Measurements from ENCODE around the gene COQ9.
A peak's percentile ranks its signal among the peaks of the same experiment; 100 is the strongest.
"Not testable (repeated sequence)": the region's sequence is repeated elsewhere in the genome, so short reads cannot be mapped to it uniquely, and the experiment has no call there.

Gene COQ9

DNA sequence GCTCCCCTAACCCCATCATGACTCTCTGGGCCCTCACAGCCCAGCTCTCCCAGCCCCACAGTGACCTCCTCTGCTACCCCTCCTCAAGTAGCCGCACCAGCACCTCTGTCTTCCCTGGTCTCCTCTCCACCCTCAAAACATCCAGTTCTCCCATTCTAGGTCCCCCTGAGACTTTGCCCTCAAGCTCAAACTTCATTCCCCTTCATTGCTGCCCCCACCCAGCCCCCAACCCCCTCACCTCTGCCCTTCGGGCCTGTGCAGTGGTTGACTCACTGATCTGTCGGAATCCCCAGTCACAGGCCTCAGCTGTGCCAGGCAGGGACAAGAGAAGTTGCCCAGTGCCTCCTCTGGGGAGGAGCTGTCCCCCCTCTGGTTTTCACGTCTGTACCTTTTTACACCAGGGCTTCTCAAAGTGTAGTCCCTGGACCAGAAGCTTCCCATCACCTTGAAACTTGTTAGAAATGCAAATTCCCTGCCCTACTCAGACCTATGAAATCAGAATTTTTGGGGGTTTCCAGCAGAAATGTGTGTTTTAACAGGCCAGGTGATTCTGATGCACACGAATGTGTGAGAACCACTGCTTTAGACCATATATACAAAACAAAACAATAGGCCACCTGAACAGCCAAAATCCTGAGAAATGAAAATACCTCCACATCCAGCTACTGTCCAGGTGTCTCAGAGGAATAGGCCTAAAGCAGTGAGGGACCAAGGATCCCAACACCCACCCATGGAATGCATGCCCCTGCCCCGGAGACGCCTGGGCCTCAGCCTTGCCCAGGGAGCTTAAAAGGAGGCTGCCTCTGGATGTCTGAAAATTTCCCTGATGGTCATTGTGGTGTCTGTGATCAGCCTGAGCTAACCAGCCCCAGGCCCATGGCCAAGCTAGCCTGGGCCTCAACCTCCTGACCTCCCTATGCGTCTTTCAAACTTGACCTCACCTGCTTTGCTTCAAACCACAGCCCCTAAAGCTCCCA, 39.9 kb downstream of the COQ9 start:
- DNase-seq = no peak

DNA sequence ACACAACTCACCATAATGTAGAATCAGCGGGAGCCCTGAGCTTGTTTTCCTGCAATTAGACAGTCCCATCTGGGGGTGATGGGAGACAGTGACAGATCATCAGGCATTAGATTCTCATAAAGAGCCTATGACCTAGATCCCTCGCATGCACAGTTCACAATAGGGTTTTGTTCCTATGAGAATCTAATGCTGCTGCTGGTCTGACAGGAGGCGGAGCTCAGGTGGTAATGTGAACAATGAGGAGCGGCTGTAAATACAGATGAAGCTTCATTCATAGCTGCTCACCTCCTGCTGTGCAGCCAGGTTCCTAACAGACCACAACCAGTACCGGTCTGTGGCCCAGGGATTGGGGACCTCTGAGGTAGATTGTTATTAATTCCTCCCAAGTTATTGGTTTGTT, 42.0 kb downstream of the COQ9 start:
- no peak for DNase-seq

DNA sequence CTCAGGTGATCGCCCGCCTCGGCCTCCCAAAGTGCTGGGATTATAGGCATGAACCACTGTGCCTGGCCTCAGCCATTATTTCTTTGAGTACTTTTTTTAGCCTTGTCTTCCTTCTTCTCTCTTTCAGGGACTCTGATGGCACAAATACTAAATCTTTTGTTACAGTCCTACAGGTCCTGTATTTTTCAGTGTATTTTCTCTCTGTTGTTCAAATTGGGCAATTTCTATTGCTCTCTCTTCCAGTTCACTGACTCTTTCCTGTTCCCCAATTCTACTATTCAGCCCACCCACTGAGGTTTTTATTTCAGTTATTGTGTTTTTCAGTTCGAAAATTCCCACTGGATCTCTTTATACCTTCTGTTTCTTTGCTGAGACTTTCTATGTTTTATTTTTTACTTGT, 46.5 kb downstream of the COQ9 start:
- no peak for DNase-seq

DNA sequence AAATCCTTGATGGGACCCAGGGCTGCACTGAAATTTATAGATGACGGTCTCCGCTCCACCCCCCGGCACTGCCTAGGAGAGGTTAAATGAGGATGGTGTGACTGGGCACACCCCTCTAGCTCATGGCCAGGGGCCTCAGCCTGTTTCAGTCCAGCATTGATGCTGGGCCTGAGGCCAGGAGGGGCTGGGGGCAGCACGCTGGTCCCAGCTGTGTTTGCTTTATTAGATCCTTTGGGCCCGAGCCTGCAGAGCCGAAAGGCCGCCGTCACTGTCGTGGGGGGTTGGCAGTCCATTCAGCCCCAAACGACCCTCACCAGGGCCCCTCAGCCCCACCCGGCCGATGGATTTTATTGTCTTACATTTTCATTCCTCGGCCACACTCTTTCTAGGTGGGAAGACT, 49.8 kb downstream of the COQ9 start:
- no peak for DNase-seq

DNA sequence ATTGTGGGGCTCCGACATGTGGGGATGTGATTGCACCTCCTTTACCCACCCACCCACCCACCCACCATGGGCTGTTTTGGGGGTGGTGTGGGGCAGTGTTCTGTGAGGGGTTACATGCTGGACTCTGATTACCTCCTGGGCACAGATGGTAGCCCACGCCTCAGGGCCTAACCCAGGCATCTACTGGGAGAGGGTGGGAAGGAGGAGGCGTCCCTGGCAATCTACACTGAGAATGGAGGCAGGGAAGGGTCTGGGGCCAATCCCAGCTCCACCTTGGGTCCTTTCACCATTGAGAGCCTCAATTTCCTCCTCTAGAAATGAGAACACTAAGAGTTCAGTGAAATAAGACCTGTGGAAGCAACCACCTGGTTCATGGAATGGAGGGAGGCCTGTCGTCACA, 50.8 kb downstream of the COQ9 start:
- DNase-seq = no peak

DNA sequence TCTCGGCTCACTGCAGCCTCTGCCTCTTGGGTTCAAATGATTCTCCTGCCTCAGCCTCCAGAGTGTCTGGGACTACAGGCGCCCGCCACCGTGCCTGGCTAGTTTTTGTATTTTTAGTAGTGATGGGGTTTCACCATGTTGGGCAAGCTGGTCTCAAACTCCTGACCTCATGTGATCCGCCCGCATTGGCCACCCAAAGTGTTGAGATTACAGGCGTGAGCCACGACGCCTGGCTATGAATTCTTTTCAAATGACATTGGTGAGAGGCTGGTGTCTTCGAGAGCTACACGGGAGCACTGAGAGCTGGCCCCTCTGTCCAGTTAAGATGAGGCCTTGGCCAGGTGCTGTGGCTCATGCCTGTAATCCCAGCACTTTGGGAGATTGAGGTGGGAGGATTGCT, 52.7 kb downstream of the COQ9 start:
- DNase-seq = not testable (repeated sequence)

DNA sequence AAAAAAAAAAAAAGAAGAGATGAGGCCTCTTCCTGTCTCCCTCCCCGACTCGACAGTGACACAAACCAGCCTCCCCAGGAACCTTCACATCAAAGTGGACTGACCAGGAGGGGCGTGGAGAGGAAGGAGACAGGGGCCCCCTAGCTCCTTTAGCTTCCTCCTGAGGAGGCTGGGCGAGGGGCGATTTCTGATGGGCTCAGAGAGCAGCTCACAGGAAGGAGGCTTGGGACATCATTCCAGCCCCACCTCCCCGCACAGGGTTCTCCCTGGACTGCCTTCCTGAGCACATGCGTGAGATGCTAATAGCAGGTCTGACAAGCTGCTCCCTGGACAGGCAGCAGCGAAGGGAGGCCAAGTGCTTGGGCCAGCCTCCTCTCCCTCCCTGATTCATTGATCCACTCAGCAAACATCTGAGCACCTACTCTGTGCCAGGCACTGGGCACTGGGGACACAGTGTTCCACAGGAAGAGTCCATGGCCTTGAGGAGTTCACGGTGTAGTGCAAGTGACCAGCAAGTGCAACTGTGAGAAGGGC, 53.4 kb downstream of the COQ9 start:
- no peak for DNase-seq

DNA sequence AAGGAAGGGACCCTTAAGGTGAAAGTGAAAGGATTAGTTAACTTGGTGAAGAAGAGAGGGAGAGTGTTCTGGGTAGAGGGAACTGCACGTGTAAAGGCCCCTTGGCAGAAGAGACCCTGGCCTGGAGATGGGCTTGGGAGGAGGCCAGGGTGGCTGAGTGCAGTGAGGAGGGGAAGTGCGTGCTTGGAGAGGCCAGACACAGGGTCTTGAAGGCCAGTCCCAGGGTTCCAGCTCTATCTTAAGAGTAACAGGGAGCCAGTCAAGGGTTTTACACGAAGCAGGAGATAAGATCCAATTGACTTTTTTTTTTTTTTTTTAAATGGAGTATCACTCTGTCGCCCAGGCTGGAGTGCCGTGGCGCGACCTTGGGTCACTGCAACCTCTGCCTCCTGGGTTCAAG, 54.2 kb downstream of the COQ9 start:
- no peak for DNase-seq

DNA sequence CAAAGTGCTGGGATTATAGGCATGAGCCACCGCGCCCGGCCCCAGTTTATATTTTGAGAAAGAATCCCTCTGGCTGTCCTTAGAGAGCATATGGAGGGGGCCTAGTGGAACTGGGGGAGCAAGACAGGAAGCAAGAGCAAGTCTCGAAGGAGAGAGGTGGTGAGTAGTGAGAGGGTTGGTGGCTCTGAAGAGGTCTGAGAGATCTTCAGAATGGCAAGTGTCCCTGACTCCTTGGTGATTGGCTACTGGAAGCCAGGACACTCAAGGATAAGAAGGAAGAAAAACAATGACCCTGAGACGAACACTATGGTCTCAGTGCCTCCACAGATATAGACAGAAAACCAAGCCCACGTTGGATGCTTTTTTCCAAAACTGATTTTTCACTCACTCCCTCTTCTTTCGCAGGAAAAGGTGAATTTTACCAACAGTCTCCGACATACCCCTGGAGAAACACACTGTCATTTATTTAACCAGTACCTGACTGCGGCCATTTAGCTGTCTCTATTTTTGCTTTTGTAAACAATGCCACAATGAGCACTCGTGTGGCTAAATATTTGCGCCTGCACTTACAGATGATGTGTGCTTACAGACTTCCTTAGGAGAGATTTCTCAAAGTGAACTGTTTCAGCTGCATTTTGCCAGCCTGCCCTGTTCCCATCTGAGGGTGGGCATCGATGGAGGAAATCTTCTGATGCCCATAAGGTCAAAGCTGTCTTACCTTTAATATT, 54.9 kb downstream of the COQ9 start:
- no peak for DNase-seq

DNA sequence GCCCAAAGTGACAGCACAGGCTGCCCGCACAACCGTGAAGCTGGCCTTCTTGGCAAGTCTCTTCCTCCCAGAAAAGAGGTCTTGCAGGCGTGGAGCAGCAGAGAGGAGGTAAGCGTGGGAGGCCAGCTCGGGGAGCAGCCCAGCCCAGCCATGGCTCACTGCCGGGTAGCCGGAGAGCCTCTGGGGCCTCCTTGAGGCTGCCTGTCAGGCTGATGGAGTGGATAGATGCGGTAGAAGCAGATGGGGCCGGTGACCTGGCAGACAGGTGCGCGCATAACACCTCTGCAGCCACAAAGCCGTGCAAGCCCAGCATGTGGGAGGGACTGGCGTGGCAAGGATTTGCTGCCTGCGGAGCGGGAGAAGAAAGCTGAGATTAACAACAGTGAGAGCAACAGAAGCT, 56.1 kb downstream of the COQ9 start:
- peak; percentile 42 for DNase-seq

DNA sequence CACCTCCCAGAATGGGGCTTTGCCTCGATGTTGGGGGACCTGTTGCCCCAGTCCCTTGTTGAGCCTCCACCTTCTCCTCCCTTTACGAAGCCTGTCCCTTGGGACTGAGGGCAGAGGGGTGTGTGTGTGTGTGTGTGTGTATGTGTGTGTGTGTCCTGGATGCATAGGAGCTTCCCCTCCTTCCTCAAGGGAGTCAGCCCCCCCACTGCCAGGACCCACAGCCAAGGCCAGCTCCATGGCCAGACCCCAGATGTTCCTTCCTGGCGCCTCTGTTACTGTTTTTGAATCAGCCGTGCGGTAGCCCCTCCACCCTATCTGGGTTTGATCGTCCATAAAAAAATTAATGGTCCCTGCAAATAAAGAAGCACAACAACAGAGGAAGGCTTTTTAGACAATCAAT, 56.7 kb downstream of the COQ9 start:
- DNase-seq = peak; percentile 27

DNA sequence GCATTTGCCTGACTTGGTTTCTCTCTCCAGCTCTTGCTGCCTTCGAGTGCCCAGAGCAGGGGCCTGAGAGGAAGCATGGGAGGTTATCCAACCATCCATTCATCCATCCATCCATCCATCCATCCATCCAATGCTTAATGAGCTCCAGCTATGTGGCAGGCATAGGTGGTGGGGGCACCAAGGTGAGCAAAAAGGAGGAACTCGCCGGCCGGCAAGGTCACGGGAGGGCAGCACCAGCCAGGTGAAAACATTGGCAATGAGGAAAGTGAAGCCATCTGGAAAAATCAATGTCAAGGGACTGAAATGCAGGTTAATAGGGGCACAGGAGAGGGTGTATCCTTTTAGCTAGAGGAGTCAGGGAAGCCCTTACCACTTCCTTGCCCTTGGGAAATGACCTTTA, 57.2 kb downstream of the COQ9 start:
- DNase-seq = peak; percentile 24

DNA sequence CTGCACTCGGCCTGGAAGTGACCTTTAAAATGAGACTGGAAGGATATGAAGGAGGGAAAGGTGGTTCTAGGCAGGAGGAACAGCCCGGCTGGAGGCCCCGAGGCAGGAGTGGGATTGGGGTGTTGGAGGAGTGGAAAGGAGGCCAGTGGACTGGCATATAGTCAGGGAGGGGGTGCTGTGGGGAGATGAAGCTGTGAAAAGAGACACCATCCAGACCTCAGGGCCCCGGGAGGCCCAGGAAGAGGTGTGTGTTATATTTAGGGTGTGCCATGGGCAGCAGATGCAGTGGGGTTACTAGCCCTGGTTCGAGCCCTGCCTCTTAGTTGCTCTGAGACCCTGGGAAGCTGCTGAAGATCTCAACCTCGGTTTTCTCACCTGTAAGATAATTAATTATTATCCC, 57.9 kb downstream of the COQ9 start:
- DNase-seq = no peak

DNA sequence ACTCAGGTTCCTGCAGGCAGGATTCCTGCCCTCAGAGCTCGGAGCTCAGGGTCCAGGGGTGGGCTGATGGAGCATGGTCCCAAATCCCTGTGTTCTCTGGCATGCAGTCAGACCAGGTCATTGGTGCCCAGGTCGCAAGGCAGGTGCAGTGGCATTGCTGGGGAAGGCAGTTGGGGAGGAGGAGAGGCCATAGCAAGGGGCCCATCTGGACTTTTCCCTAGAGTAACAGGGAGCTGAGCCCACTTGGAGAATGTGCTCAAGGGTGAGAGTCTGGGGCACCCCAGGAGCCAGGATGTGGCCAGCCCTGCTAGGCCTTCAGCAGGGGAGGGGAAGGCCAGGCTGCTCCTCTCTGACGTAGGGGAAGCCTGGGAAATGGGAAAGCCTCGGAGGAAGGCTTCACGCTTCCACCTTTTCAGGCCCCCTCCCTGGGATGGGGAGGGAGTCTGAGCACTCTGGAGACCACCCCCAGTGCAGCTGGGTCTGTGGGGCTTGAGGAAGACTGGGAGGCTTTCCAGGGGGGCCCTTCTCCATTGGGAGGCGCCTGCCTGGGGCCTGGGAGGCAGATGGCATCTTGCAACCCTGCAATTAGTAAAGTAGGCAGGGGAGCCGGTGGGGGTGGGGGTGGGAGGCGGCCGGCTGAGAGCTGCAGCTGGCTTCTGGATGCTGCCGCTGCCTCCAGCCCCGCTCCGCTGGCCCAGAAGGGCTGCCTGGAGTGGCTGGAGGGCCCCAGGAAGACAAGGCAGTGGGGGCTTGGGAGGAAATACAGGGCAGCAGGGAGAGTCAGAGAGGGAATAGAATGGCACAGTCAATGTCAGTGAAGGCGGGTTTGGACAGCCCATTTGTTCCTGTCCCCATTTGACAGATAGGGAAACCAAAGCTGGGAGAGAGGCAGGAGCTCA, 60.1 kb downstream of the COQ9 start:
- peak; percentile 69 for DNase-seq

DNA sequence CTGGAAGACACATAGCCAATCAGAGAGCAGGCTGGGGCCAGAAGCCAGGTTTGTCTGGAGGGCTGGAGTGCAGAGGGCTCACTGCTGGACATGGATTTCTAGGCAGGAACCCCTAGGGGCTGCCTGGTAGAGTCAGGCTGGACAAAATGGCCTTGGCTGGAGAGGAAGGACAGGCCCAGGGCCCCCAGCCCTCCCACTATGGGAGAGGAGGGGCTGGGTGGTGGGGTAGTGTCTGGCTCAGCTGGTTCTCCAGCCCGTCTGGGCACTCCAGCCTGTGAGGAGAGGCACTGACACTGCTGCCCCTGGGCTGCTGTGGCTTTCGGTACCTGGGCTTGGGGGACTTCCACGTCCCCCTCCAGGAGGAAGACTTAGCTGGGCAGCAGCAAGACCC, 60.8 kb downstream of the COQ9 start:
- peak; percentile 57 for DNase-seq

DNA sequence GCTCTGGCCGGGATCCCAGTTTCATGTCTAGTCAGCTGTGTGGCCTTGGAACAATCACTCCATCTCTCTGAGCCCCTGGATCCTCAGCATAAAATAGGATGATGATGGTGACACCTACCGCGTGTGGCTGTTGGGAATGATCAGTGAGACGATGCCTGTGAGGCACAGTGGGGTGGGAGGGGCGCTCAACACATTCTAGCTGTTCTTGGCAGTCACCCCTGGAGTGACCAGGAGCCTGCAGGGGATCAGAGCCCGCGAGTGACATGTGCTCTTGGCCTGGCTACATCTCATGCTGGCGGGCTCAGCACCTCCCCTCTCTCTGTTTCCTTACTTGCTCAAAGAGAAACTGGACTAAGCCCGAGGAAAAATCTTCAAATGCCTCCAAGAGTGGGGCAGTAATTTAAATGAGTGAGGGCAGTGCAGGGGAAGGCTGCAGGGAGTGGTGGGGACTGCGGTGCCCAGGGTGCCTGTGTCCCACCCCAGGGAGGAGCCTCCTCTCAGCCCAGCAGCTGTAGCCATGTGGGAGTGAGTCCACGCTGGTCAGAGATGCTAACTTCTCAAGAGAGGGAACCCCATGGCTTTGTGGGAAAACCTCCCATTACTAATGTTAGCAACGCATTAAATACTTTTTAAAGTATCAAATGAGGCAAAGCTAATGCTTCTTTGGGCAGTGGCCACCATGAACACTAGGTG, 62.1 kb downstream of the COQ9 start:
- DNase-seq = no peak

DNA sequence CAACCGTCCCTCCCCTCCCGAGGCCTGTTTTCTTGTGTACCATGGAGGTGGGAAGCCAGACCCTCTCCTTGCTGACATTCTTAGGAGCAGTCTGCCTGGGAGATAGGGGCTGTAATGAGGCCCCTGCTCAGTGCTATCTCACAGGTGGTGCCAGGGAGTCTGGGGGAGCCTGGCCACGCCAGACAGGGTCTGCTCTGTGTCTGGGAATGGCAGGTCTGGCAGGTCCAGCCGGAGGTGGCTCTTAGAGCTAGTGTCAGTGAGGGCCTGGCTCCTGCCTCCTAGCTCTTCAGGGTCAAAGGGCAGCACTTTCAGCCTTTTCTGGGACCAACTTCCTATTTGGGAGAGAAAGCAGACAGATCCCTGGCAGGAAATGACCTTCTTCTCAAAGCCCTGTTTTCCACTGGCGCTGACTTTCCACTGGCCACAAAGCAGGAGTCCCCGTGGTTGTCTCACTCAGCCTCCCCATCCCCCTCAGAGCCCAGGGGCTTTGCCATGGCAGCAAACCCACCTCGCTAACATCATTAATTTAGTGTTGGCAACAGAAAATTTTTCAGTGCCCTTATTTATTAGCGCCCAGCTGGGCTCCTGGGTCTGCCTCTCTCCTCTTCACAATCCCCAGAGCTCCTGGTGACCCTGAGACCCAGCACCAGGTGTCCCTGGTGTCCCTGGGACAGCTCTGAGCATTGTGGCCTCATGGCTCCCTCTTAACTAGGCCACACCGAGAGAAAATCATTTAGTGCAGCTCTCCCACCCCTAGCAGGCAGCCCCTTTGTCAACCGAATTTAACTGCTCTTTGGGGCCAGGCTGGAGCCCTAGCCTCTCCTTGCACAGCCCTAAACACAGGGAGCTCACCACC, 63.0 kb downstream of the COQ9 start:
- peak; percentile 41 for DNase-seq
